HG03520 (cell line): ENCODE data around the gene GRIFIN.

ENCODE experiments used
- ATAC-seq: cut with Tn5 transposase; IDR thresholded peaks from one replicate; pipeline ENCODE4 v1.9.1; 2021; ENCODE audit warnings: mild to moderate bottlenecking, moderate library complexity; ENCODE audit not compliant: unreplicated experiment

GRIFIN gene

DNA sequence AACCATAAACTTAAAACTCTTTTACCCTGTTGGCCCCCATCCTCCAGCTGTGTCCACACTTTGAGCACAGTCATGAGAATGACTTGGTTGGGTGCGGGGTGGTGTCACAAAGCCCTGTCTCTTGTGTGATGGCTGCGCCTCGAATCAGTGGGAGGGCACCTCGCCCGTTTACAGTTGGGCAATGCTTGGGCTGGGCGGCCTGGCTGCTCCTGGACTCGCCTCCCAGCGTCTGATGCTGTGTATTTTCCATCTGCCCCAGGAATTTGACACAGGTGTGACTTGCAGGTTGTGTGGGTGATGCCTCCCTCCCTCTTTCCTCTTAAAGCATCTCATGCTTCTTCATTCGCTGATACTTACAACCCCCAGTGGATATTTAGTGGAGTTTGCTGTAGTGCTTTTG, 39.1 kb downstream of the GRIFIN start:
- no peak for ATAC-seq

DNA sequence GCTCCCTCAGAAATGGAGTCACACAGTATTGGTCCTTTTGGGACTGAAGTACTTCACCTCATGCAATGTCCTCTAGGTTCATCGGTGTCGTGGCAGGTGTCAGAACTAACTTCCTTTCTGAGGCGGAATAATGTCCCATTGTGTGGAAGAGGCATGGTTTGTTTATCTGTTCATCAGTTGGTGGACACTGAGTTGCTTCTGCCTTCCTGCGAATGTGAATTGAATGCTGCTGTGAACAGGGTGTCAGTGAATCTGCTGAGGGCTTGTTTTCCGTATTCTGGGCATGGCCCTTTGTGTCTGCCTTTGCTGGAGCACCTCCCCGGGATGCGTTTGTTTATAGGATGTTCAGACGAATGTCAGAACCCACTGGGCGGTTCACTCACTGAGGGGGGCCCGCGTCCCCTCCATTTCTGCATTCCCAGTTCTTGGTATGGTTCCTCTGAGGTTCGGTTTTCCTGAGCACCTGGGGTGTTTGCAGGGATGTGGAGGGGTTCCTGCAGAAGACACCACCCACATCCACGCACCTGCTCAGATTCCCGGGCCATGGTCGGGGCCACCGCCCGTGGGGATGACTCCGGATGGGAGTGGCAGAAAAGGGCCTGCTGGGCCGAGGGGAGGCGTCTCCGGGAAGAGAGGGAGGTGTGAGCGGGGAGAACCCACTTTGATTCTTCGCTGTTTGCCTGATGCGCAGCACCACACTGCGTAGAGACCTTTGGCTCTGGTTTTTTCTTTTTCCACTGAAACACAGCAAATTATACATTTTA, 39.7 kb downstream of the GRIFIN start:
- ATAC-seq = no peak

- no peak for ATAC-seq
These were observed 41.1 kb downstream of the GRIFIN start for GRCh38 chr7:2435146-2435545.

- no peak for ATAC-seq
These were observed 42.3 kb downstream of the GRIFIN start for GRCh38 chr7:2433713-2434550.

- no peak for ATAC-seq
These were observed 43.1 kb downstream of the GRIFIN start for GRCh38 chr7:2432910-2433712.

- no peak for ATAC-seq
These were observed 44.8 kb downstream of the GRIFIN start for GRCh38 chr7:2431260-2431867.

- ATAC-seq = no peak
These were observed 50.4 kb downstream of the GRIFIN start for GRCh38 chr7:2425749-2426148.
